Measurements from ENCODE around the gene ADGRD1. TPM values are rescaled to one million over a fixed set of nuclear protein-coding genes. Genes with fewer than 3 reads are reported as not detected.
A peak's percentile ranks its signal among the peaks of the same experiment; 100 is the strongest.

The ADGRD1 gene
- total RNA-seq, 2 donors from 2014 or later = 21.3 to 37.0 TPM

GRCh38 chr12:130920723-130921381 is 32.9 kb upstream of the ADGRD1 start:
- H3K27ac ChIP-seq = no peak overlapping the region
- H3K27me3 ChIP-seq (replicated peaks; ENCODE audit: insufficient read depth) = no peaks in the 10 kb centered on the region
- peaks cover 3% of the 10 kb centered on the region for H3K9me3 ChIP-seq
- no peak for TF ChIP-seq CTCF (IDR thresholded peaks at IDR 0.05)
- H3K4me1 ChIP-seq (ENCODE audit: control insufficient read depth in 1 of 2, low read depth in 2 of 2) = no peaks in the 10 kb centered on the region
- no peaks in the 10 kb centered on the region for H3K36me3 ChIP-seq
- DNase-seq (ENCODE audit: low spot score) (peak; percentile 14), ATAC-seq (ENCODE audit: insufficient number of reproducible peaks, low FRiP score, low read depth) (no peak)
- no peak overlapping the region for H3K4me3 ChIP-seq

GRCh38 chr12:130922511-130922953 is 31.2 kb upstream of the ADGRD1 start:
- Histone ChIP-seq H3K36me3 (no peaks in the 10 kb centered on the region), H3K4me3 (no peak overlapping the region), H3K9me3 (peaks cover 3% of the 10 kb centered on the region), H3K4me1 (ENCODE audit: control insufficient read depth in 1 of 2, low read depth in 2 of 2) (no peaks in the 10 kb centered on the region), H3K27ac (no peak overlapping the region), H3K27me3 (replicated peaks; ENCODE audit: insufficient read depth) (no peaks in the 10 kb centered on the region)
- DNase-seq (ENCODE audit: low spot score) (no peak), ATAC-seq (ENCODE audit: insufficient number of reproducible peaks, low FRiP score, low read depth) (no peak)
- no peak for TF ChIP-seq CTCF (IDR thresholded peaks at IDR 0.05)

GRCh38 chr12:130924966-130925665 is 28.6 kb upstream of the ADGRD1 start:
- Histone ChIP-seq H3K36me3 (no peaks in the 10 kb centered on the region), H3K27me3 (replicated peaks; ENCODE audit: insufficient read depth) (no peaks in the 10 kb centered on the region), H3K27ac (no peak overlapping the region), H3K4me1 (ENCODE audit: control insufficient read depth in 1 of 2, low read depth in 2 of 2) (no peaks in the 10 kb centered on the region), H3K4me3 (no peak overlapping the region), H3K9me3 (peaks cover 3% of the 10 kb centered on the region)
- no peak for TF ChIP-seq CTCF (IDR thresholded peaks at IDR 0.05)
- ATAC-seq (ENCODE audit: insufficient number of reproducible peaks, low FRiP score, low read depth) (no peak), DNase-seq (ENCODE audit: low spot score) (no peak)

- no peaks in the 10 kb centered on the region for H3K4me1 ChIP-seq (ENCODE audit: control insufficient read depth in 1 of 2, low read depth in 2 of 2)
- H3K9me3 ChIP-seq = peaks cover 3% of the 10 kb centered on the region
- H3K27me3 ChIP-seq (replicated peaks; ENCODE audit: insufficient read depth) = no peaks in the 10 kb centered on the region
- no peak for ATAC-seq (ENCODE audit: insufficient number of reproducible peaks, low FRiP score, low read depth)
- H3K4me3 ChIP-seq = no peak overlapping the region
- H3K36me3 ChIP-seq = no peaks in the 10 kb centered on the region
- TF ChIP-seq CTCF (IDR thresholded peaks at IDR 0.05) = no peak
- DNase-seq (ENCODE audit: low spot score) = no peak
- no peak overlapping the region for H3K27ac ChIP-seq
These were observed 28.1 kb upstream of the ADGRD1 start for GRCh38 chr12:130925666-130926015.

GRCh38 chr12:130929363-130929762 is 24.3 kb upstream of the ADGRD1 start:
- no peak overlapping the region for H3K27ac ChIP-seq
- H3K36me3 ChIP-seq = no peaks in the 10 kb centered on the region
- no peaks in the 10 kb centered on the region for H3K9me3 ChIP-seq
- no peaks in the 10 kb centered on the region for H3K4me1 ChIP-seq (ENCODE audit: control insufficient read depth in 1 of 2, low read depth in 2 of 2)
- ATAC-seq (ENCODE audit: insufficient number of reproducible peaks, low FRiP score, low read depth) = no peak
- DNase-seq (ENCODE audit: low spot score) = no peak
- H3K27me3 ChIP-seq (replicated peaks; ENCODE audit: insufficient read depth) = no peaks in the 10 kb centered on the region
- H3K4me3 ChIP-seq = no peak overlapping the region
- TF ChIP-seq CTCF (IDR thresholded peaks at IDR 0.05) = no peak
